Activated naive CD4-positive, alpha-beta T cell treated with anti-CD3 and anti-CD28 coated beads, Interleukin-2, amount 50 U/mL, for 16 hours (primary cell): Measurements from ENCODE around the gene APBB2.

Source experiments
- DNase-seq: peaks from one replicate; pipeline ENCODE4 v3.0.0-alpha.2; 2020

Gene APBB2

DNA sequence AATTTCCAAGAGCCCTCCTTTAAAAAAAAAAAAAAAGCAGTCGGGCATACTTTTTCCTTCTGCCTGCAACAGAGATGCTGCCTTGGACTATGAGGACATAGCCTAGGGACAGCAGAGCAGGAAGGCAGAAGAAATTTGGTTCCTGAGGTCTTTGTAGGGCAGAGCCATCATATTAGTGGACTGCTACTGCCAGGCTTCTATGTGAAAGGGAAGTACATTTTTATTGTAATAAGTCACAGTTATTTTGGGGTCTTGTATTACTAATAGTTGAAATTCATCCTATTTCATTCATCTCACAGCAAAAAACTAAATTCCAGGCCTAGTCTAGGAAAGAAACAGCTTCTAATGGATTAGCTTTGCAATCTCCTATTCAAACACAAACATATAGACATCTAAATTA is 253.4 kb downstream of the APBB2 start:
- DNase-seq, result no peak

GRCh38 chr4:40957281-40957680 is 257.1 kb downstream of the APBB2 start:
- no peak for DNase-seq

- DNase-seq, result no peak
Observed at GRCh38 chr4:40956721-40957255, 257.6 kb downstream of the APBB2 start.

DNA sequence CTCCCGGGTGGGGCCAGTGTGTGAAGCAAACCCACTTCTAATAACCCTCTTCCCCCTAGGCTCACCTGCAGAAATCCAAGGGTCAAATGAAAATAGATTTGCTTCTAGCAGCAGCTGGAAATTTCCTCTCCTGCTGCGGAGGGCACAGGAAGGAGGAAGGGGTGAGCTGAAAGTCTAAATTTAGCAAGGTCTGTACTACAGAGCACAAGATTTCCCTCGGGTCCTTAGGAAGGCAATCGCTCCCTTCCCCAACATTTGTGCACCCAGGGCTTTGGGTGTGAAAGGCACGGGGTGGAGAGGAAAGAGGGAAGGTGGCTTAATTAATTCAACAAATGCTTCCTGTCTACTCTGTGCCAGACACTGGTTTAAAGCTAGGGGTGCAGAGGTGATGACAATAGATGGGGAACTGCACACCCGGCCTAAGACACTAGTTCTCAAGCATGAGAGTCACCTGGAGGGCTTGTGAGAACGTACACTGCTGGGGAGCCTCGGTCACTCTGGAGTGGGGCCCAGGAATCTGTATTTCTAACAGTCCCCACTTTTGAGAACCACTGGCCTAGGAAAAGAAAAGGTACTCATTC is 260.2 kb downstream of the APBB2 start:
- DNase-seq, result no peak

- no peak for DNase-seq
Observed at GRCh38 chr4:40953283-40954087, 260.9 kb downstream of the APBB2 start.

DNA sequence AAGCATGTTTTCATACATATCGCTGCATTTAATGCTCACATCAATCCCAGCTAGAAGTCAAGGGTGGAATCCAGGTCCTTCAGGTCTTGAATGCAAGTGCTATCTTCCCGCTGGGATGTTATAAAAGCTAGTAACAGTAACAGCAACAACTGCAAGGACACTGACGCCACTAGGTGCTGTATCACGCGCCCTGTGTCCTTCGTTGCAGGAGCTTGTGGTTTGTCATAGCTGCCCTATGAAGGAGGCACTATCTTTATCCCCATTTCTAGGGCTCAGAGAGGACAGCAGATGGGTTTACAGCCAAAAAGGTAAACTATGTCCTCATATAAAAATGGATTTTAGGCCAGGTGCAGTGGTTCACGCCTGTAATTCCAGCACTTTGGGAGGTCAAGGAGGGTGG is 261.7 kb downstream of the APBB2 start:
- DNase-seq, result no peak

GRCh38 chr4:40952217-40952616 is 262.1 kb downstream of the APBB2 start:
- DNase-seq, result no peak

- DNase-seq, result no peak
Observed at GRCh38 chr4:40951026-40951425, 263.3 kb downstream of the APBB2 start.

DNA sequence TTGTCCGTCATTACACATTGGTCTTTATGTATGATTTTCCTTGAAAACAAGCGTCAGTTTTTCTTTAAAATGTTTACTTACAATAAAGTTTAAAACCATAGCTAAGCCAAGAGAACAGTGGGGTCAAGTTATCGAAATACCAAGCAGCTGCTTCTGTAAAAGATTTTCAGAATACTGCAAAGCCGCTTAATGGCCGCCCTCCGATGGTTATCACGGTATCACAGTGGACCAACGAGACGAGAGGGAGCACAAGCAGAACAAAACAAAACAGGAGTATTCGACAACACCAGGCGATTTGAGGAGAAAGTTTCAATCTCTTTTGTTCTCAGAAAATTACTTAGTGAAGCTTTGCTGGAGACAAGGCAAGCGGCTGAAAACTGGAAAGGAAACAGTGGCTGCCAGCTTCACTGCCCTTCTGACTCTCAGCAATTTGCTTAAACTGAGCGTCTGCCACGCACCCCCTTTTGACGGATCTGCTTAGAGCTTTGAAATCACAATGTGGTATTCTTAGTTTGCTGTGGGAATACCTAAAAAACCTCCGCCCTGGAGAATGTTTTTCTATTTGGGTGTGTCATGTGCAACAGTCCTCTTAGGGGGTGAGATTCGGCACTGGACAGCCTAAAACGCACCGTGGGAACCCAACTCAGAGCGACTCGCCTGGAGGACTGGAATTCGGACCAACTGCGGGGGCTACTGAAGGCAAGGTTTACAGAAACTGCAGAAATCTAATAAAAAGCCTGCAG is 264.8 kb downstream of the APBB2 start:
- no peak for DNase-seq

DNA sequence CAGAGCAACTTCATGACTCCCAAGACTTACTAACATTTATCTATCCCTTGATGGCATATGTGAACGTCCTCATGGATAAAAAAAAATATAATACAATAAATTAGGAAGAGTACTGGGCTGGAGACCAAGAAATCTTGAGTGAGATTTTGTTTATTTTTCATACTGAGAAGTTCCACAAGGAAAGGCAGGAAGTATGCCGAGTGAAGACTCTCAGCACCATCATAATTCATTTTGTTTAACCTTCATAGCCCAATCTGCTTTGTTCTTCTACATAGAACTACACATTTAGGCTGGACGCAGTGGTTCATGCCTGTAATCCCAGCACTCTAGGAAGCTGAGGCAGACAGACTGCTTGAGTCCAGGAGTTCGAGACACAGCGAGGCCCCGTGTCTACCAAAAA is 266.3 kb downstream of the APBB2 start:
- no peak for DNase-seq

- no peak for DNase-seq
Observed at GRCh38 chr4:40946652-40947051, 267.7 kb downstream of the APBB2 start.

GRCh38 chr4:40940756-40941155 is 273.6 kb downstream of the APBB2 start:
- DNase-seq, result no peak

GRCh38 chr4:40940317-40940741 is 274.0 kb downstream of the APBB2 start:
- no peak for DNase-seq

- no peak for DNase-seq
Observed at GRCh38 chr4:40939856-40940255, 274.5 kb downstream of the APBB2 start.

- no peak for DNase-seq
Observed at GRCh38 chr4:40938337-40938736, 276.0 kb downstream of the APBB2 start.

GRCh38 chr4:40937140-40937725 is 277.1 kb downstream of the APBB2 start:
- DNase-seq, result no peak

DNA sequence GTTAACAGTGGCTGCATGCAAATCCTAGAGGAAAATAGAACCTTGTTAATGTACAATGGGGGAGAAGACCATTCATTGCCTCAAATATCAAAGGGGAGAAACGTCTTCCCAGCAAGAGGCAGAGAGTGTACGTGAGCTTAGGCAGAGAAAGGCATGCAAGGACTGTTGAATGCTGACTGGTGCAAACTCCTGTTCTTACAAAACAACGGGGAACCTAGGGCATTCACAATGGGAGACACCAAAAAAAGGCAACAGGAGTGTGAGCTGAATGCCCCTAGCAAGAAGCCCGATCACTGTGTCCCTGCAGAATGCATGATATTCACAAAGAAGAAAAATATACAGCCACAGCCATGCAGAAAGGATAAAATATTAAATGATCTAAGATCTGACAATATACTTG is 279.7 kb downstream of the APBB2 start:
- no peak for DNase-seq

GRCh38 chr4:40933272-40934053 is 280.9 kb downstream of the APBB2 start:
- DNase-seq, result no peak

GRCh38 chr4:40931841-40932240 is 282.5 kb downstream of the APBB2 start:
- no peak for DNase-seq

DNA sequence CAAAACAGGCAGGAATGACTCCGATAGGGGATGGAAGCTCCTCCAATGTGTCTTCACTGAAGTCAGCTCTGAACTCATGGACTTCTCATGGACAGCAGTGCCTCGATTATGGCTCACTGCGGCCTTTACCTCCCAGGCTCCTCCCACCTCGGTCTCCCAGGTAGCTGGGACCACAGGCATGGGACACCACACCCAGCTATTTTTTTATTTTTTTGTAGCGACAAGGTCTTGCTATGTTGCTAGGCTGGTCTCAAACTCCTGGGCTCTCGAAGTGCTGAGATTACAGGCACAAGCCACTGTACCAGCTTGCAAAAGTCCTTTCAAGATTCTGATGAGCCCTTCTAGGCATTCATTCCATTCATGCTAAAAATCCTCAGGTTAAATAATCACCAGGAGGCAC is 283.1 kb downstream of the APBB2 start:
- DNase-seq, result no peak

DNA sequence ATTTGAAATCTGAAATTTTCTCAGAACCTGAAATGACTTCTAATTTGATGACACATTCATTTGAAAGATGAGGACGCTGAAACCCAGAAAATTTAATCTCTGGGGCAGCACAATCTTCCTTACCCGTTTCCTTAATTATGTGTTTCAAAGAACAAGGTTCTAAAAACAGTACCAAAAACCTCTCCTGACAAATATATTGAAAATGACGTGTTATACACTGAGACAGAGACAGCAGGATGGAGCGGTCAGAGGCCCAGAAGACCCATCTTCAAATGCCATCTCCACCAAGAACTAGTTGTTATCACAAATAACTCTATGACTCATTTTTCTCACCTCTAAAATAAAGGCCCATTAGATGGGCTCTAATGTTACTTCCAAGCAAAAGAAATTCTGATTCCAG is 287.3 kb downstream of the APBB2 start:
- no peak for DNase-seq

GRCh38 chr4:40924793-40925117 is 289.6 kb downstream of the APBB2 start:
- no peak for DNase-seq
